GM19238 (cell line): ENCODE results near the gene SCN1A.

Experiments used
- DNase-seq: peaks from one replicate; pipeline ENCODE4 v3.0.0; 2011; ENCODE audit warnings: low spot score; ENCODE audit not compliant: insufficient read length

Gene SCN1A

DNA sequence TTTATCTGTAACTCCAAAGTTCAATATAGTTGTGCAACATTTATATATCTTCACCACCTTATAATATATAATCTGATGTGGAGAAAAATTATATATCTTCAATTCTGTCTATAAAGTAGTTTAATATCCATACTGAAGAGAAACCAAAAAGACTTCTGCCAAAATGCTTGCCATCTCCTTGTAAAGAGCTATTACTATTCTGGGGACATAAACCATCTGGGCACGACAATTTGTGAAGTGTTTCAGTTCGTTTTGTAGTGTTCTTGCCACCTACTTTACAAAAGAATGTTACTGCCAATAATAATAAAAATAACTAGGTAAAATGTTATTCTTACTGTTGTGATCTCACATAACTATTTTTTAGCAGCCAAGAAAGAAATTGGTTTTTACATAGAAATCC lies 45.1 kb downstream of the SCN1A start:
- DNase-seq = no peak

DNA sequence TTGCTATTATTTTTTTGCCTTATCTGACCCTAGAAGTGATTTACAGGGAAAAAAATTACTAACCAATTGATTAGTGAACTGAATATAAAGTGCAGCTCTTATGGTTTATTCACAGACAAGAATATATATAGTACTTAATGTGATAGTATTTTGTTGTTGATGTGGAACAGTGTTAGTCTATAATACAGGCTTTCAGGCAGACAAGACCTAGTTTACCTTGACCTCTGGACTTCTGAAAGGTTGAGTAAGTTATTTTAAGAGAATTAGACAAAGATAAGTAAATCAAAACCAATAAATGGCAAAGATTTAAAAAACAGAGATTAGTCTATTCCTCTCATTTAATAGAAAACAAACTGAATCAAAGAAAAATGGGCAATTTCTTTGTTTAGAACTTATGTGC lies 46.0 kb downstream of the SCN1A start:
- DNase-seq = no peak

DNA sequence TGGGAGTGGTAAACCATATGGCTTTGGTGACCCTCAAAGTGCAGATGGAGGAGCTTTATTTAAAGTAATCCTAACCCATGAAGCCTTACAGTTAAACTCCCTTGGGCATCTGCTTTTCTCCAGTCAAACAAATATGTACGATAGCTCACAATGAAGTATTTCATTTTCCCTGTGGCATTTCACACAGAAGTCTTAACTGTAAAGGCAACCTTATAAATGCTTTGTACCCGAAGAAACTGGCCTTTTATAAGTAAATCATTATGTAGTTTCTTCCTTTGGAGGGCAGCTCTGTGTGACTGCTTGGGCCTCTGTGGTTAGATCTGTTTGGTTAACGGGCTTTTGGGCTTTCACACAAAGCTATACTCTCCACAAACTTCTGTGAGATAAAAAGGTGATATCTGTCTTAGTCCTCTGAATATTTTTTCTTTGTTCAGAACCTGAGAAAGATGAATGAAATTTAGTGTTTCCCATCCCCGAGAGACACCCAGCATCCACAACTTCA lies 46.6 kb downstream of the SCN1A start:
- no peak for DNase-seq

DNA sequence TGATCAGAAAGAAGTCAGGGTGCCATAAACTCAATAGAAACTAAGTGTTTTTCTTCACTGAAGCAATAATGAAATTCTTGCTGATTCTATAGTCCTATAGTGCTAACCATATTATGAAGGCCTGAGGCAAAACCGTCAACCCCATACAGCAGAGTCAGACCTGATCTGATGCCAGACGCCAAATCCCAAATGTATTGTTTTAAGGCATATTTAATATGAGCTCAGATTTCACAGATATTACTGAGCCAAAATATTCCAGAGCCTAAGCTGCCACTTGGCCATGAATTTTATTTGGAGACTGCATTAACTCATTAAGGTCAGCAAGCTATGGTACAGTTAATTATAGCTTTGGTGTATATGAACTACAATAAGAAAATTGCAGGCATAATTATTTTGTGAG lies 53.4 kb downstream of the SCN1A start:
- DNase-seq = no peak

DNA sequence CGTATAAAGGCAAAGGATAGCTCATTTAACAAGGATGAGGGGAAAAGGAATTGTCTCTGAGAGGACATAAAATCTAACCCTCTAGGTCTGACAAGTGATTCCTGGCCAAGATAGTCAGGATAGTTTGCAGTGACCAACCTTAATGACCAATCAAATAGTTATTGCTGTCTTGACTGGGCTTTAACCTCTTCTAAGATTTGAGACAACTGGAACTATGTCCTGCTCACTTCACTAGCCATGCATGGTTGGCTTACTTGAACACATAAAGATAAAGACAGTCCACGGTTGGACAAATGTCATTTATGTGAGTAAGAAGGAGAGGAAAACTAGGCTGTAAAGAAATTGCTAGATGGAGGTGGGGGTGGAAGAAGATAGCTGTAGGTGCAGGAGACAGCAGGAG lies 53.8 kb downstream of the SCN1A start:
- DNase-seq = no peak

DNA sequence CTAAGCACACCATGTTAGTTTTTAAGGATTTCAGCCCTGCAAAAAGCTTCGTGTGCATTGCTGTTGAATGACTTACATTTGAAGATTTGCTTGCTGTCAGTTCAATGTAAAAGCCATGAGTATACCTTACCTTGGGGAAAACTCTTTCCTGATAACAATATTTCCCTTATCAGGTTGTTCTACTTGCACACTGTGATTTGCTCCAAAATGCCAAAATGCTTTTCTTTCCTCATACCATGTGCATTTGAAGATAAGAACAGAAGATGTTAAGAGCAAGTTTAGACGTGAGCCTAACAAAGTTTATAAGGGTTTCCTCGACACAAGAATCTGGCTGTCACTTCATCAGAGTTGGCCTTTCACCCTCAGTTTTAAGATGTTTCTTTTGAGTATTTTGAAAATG lies 57.6 kb downstream of the SCN1A start:
- DNase-seq = no peak

DNA sequence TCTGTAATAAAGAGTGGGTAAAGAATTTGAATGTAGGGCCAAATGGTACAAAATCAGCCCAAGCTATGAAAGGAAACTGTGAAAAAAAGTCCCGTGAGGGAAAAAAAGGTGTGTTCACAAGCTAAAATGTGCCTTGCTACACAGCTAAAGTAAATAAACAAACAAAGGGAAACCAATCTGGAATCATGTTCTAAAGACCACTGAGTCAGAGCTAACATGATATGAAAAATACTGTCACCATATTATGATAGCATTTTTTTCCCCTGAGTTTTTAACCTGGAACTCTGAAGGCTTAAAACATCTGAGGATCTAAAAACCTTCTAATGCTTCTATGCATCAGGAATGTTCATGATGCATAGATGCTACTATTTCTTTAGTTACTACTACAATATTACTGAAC lies 58.8 kb downstream of the SCN1A start:
- DNase-seq = no peak

DNA sequence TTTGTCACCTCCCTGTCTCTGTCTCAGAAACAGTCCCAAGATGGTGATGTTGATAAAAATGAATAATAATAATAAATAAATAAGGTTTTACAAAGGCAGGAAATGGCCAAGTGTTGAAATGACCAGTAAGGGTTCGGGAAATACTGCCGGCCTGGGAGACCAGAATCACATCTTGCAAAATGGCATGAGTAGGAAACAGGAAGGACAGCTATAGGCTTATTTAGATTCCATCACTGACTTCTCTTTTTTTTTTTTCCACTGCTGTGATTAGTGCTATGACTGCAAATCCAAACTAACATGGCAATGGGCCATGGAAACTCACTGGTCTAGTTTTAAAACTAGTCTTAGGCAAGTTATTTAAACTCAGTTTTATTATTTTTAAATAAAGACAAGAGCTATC lies 60.6 kb downstream of the SCN1A start:
- no peak for DNase-seq

DNA sequence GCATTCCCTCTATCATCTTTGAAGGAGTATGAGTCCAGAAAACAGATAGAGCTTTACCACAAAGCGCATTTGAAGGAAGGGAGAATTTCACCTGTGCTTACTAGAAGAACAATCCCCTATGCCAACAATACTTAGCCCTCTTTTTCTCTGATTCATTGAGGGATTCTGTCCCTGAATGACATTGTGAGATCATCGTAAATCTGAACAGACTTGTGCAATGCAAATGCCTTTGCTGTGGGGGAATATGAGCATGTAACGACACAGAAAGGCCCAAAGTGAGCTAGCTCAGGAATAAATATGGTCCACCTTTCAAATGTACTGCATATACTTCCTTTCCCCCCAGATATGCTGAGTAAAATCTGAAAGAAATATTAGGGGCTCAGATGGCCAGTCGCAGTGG lies 67.6 kb downstream of the SCN1A start:
- DNase-seq = no peak

DNA sequence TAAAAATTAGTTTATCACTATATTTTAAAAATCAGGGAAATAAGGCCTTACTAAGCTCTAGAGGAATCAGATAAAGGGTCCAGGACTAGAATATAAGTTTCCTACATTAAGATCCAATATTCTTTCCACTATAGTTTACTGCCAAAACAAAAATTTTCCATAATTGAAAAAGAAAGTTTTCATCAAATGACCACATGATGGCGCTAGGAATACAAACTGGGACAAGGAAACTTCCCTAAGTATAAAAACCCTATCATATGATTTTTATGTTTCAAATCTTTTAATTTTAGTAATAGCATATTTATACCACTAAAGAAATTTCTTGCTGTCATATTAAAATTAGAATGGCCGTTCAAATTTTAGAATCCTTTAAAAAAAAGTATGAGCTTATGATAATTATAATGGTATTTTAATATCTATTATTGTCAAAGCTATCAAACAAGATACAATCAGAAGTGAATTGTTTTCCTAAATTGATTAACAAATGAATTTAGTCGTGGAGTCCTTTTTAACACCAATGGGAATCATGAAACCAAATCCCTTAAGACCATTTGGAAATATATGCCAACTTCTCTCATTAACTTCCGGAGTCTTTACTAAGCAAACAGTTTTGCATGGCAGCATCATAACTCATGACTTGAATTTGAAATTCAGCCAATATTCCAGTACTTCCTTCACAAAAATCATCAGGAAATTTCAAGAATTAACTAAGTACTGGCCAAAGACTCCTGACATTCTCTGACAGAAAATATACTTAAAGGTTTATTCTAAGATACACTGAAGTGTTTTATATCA lies 70.3 kb downstream of the SCN1A start:
- no peak for DNase-seq

DNA sequence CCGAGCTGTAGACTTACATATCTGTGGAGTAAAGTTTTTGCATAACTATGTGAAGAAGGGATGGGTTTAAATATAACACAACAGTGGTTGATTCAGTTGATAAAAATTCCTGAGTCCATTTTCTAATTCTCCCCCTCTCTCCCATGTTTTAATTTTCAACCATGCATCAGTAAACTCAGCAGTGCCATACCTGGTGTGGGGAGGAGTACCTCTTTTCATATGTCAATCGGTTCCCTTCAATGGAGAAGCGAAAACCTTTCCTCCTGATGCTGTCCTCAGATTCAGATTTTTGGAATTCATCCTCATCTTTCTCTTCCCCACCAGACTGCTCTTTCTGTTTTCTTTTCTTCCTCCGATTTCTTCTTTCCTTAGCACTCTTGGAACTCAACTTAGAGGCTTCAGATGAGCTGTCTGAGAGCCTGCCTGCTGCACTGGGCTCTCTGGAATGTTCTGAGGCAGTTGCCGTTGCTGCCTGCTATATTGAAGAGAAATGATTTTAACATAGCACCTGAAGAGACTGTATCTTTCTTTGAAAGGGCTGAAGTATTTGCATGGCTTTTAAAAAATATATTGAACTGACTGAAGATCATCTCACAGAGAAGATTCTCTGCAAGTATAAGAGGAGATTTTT lies 82.9 kb downstream of the SCN1A start:
- no peak for DNase-seq

DNA sequence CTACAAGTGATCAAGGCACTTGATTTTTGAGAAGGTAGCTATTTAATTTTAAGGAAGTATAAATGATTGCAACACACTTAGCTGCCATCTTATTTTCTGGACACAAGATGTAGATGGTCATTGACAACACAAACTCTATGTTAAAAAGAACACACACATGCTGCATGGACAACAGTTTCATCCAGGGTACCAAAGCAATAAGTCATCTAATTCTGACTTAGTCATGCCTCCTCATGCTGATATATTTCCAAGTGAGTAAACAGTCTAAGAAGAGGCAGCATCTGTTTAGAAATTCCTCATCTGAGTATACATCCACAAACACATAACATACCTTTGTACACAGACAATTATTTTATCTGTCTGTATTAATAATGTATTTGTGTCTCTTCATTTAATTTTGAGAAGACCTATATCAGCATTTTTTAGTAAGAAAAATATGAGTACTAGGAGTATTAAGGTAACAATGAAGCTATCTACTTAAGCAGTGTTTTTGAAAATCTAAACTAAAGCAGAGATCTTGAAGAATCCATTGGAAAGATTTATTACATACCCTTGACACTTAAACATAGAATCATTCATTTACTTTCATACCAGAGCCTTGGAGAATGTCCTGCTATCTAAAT lies 84.9 kb downstream of the SCN1A start:
- no peak for DNase-seq

DNA sequence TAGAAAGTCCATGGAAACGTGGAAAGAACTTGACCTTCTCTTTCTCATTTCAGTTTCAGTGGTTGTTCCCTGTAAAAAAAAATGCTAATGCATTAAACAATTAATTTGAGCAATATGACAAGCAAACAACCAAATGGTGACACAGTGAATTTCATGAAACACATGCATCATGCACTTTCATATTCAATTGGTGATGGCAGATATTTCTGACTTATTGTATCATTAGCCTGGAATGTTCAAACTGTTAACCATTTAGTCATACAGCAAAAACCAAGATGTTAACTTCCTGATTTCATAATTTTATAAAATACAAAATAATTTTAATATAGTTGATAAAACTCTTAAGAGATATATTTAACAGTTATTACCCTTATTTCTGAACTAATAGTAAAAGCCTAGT lies 85.5 kb downstream of the SCN1A start:
- no peak for DNase-seq

DNA sequence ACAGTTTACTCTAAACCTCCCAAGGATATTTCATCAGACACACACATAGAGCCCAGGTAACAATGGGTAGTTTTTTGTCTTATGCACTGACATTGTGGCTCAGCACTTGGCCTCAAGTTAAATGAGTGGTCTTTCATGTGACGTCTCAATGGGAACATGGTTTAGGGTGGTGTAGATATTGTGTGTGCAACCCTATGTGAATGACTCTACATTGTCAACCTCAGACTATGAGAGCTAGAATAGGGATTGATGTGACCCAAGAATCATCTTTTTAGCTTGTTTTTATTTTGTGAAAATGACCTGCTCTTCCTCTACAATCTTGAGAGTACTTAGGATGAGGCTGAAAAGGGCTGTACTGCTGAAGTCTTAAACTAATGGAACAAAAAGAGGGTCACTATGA lies 86.2 kb downstream of the SCN1A start:
- DNase-seq = no peak

DNA sequence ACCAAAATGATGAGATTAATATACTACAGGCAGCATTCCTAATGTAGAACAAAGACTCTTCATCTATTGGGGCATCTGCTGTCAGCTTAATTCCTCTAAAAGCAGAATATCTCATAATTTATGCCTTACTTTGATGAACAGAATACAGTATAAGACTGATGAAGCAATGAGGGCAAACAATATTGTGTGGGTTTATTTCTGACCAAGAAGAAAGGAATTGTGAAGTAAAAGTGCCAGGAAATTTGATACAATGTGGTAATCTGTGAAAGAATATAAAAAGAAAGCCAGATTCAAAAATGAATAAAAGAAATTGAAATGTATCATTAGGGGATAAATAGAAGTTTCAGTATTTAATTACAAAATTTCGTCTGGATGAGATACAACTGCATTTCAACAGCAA lies 95.5 kb downstream of the SCN1A start:
- DNase-seq = no peak

DNA sequence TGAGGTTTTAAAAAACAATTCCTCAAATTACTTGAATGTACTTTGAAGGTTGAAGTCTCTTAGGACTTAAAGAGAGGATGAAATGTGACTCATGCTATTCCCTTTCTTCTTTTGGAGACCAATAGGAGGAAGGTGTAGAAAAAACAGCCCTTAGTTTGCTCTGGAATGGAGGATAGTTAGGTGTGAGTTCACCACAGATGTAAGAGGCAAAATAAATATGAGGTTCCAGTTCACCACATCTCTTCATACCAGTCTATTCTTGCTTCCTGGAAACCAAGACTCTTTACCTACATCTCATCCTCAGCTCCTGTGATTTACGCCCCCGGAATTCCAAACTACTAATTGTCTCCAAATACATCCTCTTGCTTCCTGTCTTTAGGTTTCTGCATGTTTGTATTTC lies 96.8 kb downstream of the SCN1A start:
- DNase-seq = no peak

DNA sequence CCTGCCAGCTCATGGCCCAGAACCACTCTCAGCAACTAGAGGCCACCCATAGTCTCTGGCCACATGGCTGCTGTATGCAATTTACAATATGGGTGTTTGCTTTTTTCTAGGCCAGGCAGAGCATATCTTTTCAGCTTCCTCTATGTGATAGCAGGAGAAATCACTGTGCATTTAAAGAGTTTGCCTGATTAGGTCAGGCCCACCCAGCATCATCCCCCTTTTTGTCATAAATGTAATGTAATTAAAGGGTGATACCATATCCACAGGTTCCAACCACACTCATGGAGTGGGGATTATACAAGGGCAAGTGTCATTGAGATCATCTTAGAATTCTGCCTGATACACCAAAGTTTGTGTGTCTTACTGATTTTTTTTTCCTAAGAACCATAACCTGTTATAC lies 102.5 kb downstream of the SCN1A start:
- no peak for DNase-seq

DNA sequence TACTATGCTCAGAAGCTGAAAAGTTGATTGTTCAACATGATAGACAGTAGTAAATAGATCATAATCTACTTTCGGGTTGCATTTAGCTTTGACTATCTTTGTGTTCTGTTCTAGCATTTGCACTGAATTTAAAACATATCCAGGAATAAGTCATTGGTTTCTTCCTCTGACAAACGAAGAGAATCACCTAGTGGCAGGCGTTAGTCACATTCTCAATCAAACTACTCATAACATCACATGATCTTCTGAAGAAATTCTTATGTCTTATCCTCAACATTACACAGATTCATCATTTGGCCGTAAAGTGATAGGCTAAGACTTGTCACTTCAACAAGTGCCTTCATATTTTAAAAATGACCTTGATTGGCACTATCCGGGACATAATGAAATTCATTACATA lies 110.6 kb downstream of the SCN1A start:
- no peak for DNase-seq

DNA sequence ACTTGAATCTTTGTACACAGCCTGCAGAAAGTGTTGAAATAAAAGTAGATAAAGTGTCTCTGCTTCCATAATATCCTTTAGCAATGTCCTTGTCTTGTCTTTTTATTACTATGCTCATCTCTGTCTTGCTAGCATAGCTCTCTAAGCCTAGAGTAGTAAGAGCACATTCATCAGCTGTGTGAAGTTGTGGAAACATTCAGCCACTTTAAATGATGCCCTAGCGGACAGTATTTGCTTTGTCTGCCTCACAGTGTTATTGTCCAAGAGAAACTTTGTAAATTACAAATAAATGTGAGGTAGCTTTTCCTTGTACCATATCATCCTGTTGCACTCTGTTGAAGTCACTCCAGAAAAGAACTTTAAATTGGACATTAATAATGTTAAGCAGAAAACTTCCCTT lies 113.9 kb downstream of the SCN1A start:
- DNase-seq = no peak

DNA sequence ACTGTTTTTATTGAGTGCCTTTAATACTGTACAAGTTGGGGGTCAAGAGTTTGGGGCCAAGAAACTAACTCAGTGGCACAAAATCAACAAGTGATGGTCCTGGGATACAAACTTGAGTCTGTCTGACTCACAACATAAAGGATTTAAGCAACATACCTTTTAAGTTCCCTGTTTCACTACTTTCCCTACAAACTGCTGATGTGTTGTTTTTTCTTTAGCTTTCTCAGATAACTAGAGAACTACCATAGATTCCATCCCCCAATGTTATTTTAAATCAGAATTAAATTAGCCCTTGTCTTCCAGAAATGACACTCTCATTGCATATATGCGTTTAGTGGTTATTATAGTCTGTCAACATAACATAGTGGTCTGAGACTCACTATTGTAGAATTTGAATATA lies 116.2 kb downstream of the SCN1A start:
- no peak for DNase-seq

DNA sequence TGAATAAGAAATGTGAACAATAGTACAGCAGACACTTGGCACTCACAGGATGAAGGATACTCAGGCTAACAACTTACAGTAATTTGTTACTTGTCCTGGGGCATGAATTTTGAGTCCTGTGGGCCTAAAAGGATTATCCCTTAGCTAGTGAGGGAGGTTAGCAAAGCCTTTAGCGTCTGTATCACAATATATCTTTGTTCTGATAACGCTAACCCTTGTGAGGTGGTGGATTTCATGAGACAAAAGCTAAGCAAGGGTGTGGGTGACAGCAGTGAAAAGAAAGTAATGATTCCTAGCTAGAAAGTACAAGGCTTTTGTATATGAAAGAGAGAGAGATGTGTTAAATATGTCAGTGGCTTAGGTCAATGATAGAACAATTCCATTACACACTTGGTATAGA lies 127.4 kb downstream of the SCN1A start:
- DNase-seq = no peak

DNA sequence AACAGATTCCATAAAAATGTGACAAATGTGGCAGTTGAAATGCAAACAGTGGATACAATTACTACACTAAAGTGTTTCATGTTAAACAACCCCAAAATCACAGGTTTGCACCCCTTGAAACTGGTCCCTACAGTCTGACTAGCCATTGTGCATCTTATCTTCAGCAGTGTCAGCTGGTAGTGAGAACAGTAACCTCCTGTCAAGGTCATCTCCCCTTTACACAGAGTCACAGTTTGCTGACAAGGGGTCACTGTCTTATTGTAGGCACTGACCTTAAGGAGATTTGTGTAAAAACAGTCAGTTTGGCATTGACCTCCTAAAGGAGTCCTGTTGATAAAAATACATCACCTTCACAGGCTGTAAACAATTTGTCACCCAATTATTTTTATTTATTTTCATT lies 137.0 kb downstream of the SCN1A start:
- no peak for DNase-seq

DNA sequence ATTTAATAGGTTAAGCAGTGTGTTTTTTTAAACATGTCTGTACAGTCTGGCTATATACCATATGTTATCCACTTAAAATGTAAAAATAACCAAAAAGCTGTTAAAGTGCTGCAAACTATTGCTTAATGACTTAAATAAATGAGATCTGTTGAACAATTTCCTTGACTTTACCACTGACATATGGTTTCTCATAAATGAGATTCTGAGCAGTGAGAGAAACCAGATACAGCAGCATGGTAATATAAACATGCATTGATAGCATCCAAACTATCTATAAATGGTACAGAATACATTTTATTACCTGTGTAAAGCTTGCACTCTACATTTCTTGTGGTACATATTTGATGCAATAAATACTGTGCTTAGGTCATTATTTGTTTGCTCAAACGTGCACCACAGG lies 138.0 kb downstream of the SCN1A start:
- no peak for DNase-seq
